Nephron (organoid): Measurements from ENCODE around the gene SLC27A2.

Source experiments
- H3K27ac Mint-ChIP-seq, 3 experiments: 2 replicates each; pipeline ENCODE4 v1.8.0; 2020; ENCODE audit warnings: mixed read lengths in 3 of 3, mild to moderate bottlenecking in 2 of 3, moderate library complexity in 1 of 3
- H3K27me3 Mint-ChIP-seq: 2 replicates; pipeline ENCODE4 v1.8.0; 2021; ENCODE audit warnings: low read depth, mild to moderate bottlenecking, moderate library complexity, mixed read lengths
- H3K36me3 Mint-ChIP-seq: 2 replicates; pipeline ENCODE4 v1.8.0; 2020; ENCODE audit warnings: low read depth, mixed read lengths
- H3K4me1 Mint-ChIP-seq: 2 replicates; pipeline ENCODE4 v1.8.0; 2020; ENCODE audit warnings: mixed read lengths
- H3K4me3 Mint-ChIP-seq, 3 experiments: 2 replicates each; pipeline ENCODE4 v1.8.0; 2020; ENCODE audit warnings: mild to moderate bottlenecking in 3 of 3, mixed read lengths in 3 of 3, moderate library complexity in 2 of 3
- H3K9me3 Mint-ChIP-seq: 2 replicates; pipeline ENCODE4 v1.8.0; 2020; ENCODE audit warnings: mixed read lengths
- TF ChIP-seq, protein P1 (sequence below), 3 experiments: fragments of 200-600 bp; sonication (generic); IDR thresholded peaks; one replicate each; pipeline ENCODE4 v1.5.0; 2021; ENCODE audit warnings: antibody characterized with exemption in 3 of 3; ENCODE audit not compliant: unreplicated experiment in 3 of 3

The SLC27A2 gene

DNA sequence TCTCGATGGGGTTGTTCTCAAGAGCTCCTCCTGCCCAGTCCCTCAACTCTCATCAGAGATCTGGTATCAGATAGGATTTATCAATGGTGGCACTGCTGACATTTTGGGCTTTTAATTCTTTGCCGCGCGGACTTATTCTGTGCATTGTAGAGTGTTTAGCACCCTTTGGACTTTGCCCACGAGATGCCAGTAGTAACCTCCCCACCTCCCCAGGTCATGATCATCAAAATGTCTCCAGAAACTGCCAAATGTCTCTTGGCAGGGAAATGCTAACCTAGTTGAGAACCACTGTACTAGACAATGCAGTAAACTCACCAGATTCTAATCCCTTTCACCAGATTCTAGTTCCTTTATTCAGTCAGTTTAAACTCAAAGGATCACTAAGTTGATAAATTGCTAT is 24.0 kb downstream of the SLC27A2 start:
- Mint-ChIP-seq H3K36me3 (peaks cover 9% of the 10 kb centered on the region), H3K4me1 (no peaks in the 10 kb centered on the region), H3K9me3 (peaks cover 4% of the 10 kb centered on the region), H3K27me3 (no peaks in the 10 kb centered on the region), H3K4me3 (no peak overlapping the region), H3K27ac (no peak overlapping the region)
- TF ChIP-seq, protein P1, sequence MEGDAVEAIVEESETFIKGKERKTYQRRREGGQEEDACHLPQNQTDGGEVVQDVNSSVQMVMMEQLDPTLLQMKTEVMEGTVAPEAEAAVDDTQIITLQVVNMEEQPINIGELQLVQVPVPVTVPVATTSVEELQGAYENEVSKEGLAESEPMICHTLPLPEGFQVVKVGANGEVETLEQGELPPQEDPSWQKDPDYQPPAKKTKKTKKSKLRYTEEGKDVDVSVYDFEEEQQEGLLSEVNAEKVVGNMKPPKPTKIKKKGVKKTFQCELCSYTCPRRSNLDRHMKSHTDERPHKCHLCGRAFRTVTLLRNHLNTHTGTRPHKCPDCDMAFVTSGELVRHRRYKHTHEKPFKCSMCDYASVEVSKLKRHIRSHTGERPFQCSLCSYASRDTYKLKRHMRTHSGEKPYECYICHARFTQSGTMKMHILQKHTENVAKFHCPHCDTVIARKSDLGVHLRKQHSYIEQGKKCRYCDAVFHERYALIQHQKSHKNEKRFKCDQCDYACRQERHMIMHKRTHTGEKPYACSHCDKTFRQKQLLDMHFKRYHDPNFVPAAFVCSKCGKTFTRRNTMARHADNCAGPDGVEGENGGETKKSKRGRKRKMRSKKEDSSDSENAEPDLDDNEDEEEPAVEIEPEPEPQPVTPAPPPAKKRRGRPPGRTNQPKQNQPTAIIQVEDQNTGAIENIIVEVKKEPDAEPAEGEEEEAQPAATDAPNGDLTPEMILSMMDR (IDR thresholded peaks at IDR 0.05; ENCODE audit: unreplicated experiment in 3 of 3): no peak

DNA sequence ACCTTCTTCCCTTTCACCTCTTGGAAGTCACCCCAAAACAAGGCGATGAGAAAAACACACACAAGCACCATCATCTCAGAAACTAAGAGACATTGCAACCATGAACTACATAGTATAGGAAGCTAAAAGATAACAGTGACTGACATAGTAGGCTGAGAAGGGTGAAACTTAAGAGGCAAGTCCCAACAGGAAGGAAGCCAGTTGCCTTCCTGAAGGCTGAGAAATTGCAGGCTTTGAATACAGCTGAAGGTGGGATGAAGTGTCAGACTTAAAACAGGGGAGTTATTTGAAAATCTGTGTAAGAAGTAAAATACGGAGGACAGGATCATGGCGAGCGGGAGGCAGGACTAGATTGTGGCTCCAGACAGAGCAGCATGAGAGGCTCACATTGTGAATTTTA is 27.8 kb downstream of the SLC27A2 start:
- no peaks in the 10 kb centered on the region for H3K27me3 Mint-ChIP-seq
- peaks cover 15% of the 10 kb centered on the region for H3K36me3 Mint-ChIP-seq
- no peak overlapping the region for H3K4me3 Mint-ChIP-seq
- H3K27ac Mint-ChIP-seq: no peak overlapping the region
- peaks cover 21% of the 10 kb centered on the region for H3K9me3 Mint-ChIP-seq
- no peaks in the 10 kb centered on the region for H3K4me1 Mint-ChIP-seq
- TF ChIP-seq, protein P1 (IDR thresholded peaks at IDR 0.05; ENCODE audit: unreplicated experiment in 3 of 3): no peak

DNA sequence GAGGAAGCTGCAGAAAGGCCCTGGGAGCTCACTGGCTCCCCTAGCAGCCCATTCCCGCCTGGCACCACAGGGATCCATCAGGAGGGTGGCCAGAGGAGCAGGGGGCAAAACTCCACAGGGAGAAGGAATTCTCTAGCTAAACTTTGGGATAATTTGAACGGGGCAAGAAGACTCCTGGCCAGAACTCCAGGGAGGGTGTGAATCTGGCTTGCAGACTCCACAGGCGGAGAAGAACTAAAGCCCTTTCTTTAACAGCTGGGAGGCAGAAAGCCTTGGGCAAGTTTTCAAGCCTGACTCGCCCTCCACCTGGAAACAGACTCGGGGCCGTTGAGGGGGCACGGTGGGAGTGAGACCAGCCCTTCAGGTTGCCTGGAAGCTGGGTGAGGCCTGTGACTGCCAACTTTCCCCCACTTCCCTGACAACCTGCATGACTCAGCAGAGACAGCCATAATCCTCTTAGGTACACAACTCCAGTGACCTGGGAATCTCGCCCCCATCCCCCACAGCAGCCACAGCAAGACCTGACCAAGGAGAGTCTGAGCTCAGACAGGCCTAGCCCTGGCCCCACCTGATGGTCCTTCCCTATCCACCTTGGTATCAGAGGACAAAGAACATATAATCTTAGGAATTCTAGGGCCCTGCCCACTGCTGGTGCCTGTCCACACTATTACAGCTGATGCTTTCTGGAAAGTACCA is 28.6 kb downstream of the SLC27A2 start:
- TF ChIP-seq, protein P1 (IDR thresholded peaks at IDR 0.05; ENCODE audit: unreplicated experiment in 3 of 3): no peak
- Mint-ChIP-seq H3K9me3 (peaks cover 27% of the 10 kb centered on the region), H3K27ac (no peak overlapping the region), H3K4me3 (no peak overlapping the region), H3K36me3 (peaks cover 15% of the 10 kb centered on the region), H3K27me3 (no peaks in the 10 kb centered on the region), H3K4me1 (no peaks in the 10 kb centered on the region)

DNA sequence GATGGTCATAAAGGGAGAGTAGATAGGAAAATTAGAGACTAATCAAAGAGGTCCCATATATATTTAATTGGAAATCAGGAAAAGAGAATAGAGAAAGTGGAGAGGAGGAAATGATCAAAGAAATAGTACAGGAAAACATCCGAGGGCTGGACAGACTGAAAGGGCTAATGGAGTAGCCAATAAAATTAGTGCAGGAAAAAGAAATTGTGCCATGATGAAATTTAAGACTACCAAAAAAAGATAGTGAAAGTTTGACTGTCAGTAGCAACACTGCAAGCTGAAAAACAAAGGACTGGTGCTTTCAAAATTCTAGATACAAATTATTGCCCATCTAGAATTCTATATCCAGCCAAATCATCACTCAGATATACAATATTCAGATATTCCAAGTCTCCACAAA is 36.3 kb downstream of the SLC27A2 start:
- Mint-ChIP-seq H3K4me3 (no peak overlapping the region), H3K27me3 (peaks cover 3% of the 10 kb centered on the region), H3K9me3 (peaks cover 11% of the 10 kb centered on the region), H3K4me1 (no peaks in the 10 kb centered on the region), H3K27ac (no peak overlapping the region), H3K36me3 (no peaks in the 10 kb centered on the region)
- TF ChIP-seq, protein P1 (IDR thresholded peaks at IDR 0.05; ENCODE audit: unreplicated experiment in 3 of 3): no peak

DNA sequence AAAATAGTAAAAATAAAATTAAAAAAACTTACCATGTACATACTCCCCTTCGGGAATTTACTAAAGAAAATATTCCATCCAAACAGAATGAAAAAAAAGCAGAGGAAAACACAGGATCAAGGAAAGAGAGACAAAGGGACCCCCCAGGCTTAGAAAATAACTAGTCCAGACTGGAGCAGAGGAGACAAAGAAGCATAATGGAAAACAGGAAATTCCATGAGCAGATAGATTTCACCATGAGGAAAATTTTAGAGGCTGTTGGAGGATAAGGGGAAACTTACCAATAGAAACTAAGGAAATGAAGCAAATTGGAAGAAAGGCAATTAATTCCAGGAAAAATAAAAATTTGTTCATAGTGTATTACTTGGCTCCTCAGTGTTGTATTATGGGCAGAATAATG is 36.7 kb downstream of the SLC27A2 start:
- TF ChIP-seq, protein P1 (IDR thresholded peaks at IDR 0.05; ENCODE audit: unreplicated experiment in 3 of 3): no peak
- Mint-ChIP-seq H3K9me3 (peaks cover 11% of the 10 kb centered on the region), H3K4me1 (no peaks in the 10 kb centered on the region), H3K27me3 (peaks cover 3% of the 10 kb centered on the region), H3K27ac (no peak overlapping the region), H3K4me3 (no peak overlapping the region), H3K36me3 (no peaks in the 10 kb centered on the region)

- H3K27ac Mint-ChIP-seq: no peak overlapping the region
- no peak overlapping the region for H3K4me3 Mint-ChIP-seq
- peaks cover 11% of the 10 kb centered on the region for H3K9me3 Mint-ChIP-seq
- H3K36me3 Mint-ChIP-seq: no peaks in the 10 kb centered on the region
- no peaks in the 10 kb centered on the region for H3K4me1 Mint-ChIP-seq
- H3K27me3 Mint-ChIP-seq: peaks cover 3% of the 10 kb centered on the region
- TF ChIP-seq, protein P1 (IDR thresholded peaks at IDR 0.05; ENCODE audit: unreplicated experiment in 3 of 3): no peak
Measured at GRCh38 chr15:50219820-50220219, 37.8 kb downstream of the SLC27A2 start.
